A204.1 (cell line): ENCODE measurements around the gene PFKFB3.
"Not testable (repeated sequence)": the region's sequence is repeated elsewhere in the genome, so short reads cannot be mapped to it uniquely, and the experiment has no call there.

Experiments
- FAIRE-seq: peaks from 2 replicates; lab custom pipeline; 2012; peaks lifted over from hg19 to GRCh38; lab: Jason Lieb, UNC

Gene PFKFB3

GRCh38 chr10:6202098-6202683 is 541 bp upstream of the PFKFB3 start:
- no peak for FAIRE-seq

DNA sequence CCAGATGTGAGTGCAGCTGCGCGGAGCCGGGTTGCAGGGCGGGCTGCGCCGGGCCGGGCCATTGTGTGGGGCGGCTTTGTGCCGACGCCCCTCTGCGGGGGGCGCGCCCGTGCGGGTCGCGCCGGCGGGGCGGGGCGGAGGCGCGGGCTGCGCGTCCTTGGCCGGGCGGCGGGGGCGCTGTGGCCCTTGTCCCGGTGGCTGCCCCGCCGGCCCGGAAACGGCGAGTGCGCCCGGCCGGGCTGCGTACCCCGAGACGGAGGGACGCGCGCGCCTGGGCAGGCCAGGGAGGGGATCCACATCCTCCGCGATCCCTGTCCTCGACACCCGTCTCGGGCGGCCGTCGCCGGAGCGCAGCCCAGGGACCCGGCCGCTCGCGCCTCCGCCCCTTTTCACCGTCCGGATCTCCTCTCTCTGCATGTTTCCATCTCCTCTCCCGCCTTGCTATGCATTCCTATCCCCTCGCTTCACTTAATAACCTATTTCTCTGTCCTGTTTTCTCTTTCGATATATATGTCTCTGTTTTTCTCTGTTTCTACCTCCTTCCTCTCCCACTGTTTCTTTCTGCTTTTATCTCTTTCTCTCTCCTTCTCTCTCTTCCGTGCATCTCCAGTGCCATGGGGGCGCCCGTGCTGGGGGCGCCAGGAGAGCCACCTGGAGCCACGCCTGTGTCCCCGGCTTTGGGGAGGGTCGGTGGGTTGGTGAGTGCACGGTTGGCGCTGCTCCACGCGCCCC is 765 bp downstream of the PFKFB3 start:
- no peak for FAIRE-seq

DNA sequence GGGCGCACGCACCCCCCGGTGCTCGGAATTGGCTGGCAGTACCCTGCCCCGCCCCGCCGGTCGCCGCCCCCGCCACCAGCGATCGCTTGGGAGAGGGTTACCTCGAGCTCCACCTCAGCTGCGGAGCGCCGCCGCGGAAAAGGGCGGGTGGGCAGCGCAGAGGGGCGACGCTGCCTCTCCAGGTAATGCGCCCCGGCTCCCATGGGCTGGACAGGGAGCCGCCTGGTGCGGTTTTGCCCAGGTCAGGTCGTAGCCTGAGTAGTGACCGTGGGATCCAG is 1.3 kb downstream of the PFKFB3 start:
- FAIRE-seq = no peak

DNA sequence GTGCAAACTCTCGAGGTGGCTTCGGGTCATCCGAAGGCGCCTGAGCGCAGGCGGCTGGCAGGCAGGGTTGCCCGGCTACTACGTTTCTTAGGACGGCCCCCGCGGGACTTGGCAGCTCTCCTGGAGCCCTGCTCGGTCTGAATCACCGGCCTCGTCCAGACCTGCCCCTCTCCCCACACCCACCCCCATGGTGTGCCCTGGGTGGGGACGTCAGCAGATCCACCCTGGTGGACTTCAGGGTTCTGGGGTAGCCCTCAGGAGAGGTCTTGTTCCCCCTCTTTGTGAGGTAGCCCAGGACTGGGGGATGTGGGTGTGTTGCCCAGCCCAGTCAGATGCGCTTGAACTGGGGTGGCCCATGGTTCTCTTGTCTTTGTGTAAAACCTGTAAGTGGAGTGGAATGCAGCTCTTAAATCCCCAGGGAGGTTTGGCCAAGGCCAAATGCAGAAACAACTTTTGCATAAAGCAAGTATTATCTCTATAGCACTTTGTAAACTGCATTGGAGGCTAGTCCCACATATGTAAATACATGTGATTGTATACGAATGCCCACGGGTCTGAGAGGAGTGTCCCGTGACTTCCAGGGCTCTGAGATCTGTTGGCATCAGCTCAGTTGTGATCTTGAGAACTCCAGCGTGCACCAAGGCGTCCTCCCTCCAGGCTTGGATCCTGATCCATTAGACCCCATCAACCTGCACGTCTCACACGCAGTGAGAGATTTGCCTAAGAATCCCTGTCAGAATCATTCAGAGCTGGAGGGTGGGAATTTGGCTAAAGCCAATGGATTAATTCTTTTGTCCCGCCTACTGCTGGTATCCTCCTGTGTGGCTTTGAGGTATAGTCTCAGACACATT is 1.8 kb downstream of the PFKFB3 start:
- FAIRE-seq = no peak

- not testable (repeated sequence) for FAIRE-seq
These were observed 3.8 kb downstream of the PFKFB3 start for GRCh38 chr10:6206486-6206885.

GRCh38 chr10:6207658-6208057 is 4.9 kb downstream of the PFKFB3 start:
- no peak for FAIRE-seq

GRCh38 chr10:6208799-6209235 is 6.1 kb downstream of the PFKFB3 start:
- FAIRE-seq = no peak

GRCh38 chr10:6211341-6211670 is 8.6 kb downstream of the PFKFB3 start:
- no peak for FAIRE-seq

DNA sequence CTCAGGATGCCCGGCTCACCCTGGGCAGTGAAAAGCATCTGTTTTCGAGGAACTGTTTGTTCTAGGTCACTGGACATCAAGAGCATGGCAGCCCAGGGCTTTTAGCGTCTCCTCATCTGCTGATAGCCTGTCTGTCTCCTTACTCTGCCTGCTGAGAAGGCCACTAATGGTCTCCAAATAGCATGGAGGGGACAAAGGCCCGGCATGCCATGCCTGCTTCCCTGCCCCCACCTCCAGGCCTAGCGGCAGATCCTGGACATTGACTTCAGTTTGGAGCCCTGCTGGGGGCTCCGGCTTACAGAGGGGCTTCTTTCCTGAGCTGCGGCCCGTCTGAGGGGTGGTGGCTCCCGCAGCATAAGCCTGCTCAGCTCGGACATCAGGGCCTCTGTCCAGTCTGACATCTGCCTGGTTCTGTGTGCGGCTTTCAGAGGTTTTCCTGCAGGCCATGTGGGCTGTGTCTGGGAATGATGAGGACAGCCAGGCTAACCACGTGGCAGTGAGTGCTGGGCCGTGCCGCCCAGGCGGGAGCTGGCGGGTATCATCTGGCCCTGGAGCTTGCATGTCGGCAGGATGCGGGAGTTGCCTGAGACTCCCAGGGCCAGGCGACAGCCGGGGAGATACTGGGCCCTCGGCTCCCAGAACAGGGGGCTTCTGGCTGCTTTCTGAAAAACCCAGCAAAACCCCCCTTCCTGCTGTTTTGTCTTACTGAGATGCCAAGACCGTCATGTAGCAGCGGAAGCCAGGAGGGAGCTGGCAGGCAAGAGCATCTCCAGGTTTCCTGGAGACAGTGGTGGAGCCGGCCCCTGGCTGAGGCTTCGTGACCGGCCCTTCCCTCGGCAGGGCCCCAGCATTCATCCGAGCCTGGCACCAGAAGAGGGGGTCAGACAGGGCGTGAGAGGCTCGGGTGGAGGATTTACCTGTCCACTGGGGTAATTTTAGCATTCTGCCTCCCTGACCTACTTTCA is 9.2 kb downstream of the PFKFB3 start:
- FAIRE-seq = no peak

DNA sequence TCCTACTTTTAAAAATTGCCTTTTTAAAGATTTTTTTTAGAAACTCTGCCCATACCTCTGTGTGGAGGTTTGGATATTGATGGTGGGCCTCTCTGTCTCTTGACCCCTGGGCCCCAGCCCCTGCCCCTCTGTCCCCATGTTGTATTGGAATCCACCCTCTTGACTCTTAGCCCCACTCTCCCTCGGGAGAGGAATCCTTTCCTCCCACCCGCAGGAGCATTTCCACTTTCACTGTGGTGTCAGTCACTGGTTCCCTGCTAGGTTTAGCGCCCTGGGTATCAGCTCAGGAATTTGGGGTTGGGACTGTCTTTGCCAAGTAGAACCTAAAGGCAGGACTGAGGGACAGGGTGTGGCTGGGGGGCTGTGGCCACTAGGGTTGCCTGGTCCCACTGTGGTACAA is 10.1 kb downstream of the PFKFB3 start:
- FAIRE-seq = no peak

- FAIRE-seq = no peak
These were observed 10.6 kb downstream of the PFKFB3 start for GRCh38 chr10:6213257-6213905.

DNA sequence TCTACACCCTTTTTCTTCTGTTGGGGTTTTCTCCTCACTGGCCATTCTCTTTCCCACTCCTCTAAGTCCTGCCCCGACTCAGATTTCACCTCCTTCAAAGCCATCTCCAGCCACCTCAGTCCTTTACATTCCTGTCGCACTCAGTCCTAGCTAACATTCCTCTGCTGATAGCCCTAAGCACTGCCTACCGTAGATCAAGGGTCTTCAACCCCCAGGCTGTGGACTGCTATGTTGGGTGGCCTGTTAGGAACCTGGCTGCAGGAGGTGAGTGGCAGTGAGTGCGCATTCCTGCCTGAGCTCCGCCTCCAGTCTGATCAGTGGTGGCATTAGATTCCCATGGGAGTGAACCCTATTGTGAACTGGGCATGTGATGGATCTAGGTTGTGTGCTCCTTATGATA is 11.2 kb downstream of the PFKFB3 start:
- FAIRE-seq = no peak

DNA sequence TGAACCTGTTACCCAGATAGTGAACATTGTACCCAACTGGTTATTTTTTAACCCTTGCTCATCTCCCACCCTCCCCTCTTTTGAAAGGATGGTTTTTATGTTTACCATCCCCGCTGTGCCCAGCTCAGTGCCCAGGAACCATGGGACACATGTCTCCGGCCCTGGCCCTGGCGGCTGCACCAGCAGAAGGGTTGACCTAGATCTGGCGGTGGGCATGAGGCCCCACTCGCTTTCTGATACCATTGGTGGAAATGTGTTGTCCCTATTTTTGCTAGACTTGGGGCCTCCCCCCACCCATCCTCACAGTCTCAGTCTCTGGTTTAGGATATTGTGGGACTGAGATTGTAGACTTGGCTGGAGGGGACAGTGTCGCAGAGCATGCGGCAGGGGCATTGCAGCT is 11.9 kb downstream of the PFKFB3 start:
- FAIRE-seq = no peak

DNA sequence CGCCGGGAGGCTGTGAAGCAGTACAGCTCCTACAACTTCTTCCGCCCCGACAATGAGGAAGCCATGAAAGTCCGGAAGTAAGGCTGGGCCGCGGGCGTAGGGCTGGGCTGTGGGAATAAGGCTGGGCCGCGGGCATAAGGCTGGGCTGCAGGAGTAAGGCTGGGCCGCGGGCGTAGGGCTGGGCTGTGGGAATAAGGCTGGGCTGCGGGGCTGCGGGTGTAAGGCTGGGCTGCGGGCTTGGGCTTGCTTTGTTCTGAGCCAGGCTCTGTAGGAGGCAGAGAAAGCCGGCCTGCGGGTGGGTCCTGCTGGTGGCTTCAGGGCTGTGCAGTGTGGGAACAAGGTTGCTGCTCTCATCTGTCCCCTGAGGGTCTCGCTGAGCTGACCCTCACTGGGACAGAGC is 12.5 kb downstream of the PFKFB3 start:
- no peak for FAIRE-seq

- FAIRE-seq = no peak
These were observed 13.2 kb downstream of the PFKFB3 start for GRCh38 chr10:6215683-6216484.

- FAIRE-seq = no peak
These were observed 14.2 kb downstream of the PFKFB3 start for GRCh38 chr10:6216916-6217315.

- no peak for FAIRE-seq
These were observed 14.9 kb downstream of the PFKFB3 start for GRCh38 chr10:6217611-6218010.

DNA sequence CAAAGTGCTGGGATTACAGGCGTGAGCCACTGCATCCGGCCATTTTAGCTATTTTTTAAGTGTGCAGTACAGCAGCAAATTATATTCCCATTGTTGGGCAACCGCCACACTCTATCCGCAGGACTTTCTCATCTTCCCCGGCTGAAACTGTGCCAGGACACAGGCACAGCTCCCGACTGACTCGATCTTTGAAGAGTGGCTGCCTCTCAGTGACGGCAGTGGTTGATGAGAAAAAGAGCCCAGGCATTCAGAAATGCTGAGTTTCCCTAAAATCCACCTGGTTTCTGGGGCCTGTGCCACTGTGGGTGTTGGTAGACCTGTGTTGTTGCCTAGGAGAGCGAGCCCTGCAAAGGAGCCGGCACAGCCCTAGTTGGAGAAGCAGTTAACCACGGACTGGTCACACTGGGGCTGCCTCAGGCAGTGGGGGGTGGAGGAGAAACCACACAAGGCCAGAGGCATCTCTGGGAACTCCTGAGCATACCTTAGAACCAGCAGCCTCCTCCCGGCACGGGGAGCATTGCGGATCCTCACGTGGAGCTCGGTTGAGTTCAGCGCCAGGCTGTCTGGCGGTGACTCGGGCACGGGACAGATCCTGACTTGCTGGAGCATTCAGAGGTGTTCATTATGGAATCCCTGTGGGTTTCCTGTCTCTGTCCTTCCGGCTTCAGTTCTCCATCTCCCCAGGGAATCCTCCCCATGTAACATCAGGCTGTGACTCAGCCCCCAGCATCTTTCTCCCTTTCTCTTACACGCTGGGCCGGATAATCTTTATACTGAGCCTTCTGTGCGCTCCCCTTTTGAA is 16.2 kb downstream of the PFKFB3 start:
- no peak for FAIRE-seq

GRCh38 chr10:6219494-6219836 is 16.7 kb downstream of the PFKFB3 start:
- FAIRE-seq = no peak

DNA sequence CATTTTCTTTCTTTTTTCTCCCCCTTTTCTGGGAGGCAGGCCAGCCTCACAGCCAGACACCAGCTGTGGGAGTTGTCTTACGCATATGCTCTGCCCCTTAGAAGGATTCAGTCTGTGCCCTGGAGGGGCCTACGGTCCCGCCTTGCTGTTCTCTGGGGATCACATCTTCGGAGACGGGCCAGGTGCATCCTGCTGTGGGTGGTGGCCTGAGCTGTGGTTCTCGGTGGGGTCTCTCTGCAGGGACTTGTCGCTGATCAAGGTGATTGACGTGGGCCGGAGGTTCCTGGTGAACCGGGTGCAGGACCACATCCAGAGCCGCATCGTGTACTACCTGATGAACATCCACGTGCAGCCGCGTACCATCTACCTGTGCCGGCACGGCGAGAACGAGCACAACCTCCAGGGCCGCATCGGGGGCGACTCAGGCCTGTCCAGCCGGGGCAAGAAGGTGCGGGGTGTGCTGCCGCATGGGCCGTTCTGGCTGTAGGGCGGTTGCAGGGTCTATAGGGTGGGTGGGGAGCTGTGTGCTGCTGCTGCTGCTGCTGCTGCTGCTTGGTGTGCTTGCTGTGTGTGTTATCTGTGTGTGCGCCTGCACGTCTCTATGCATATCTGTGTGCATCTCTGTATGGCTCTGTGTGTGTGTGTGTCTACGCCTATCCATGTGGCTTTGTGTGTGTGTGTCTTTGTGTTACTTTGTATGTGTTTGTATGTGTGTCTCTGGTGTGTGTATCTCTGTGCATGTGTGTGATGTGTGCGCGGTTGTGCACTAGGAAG is 17.9 kb downstream of the PFKFB3 start:
- FAIRE-seq = no peak
